HepG2 (cell line): ENCODE measurements around the gene ISOC2. TPM values are rescaled to one million over a fixed set of nuclear protein-coding genes. Genes with fewer than 3 reads are reported as not detected.

Source experiments
- CEBPG ChIP-seq: IDR thresholded peaks from 2 replicates; pipeline ENCODE4 v1.6.1; 2016
- KLF11 ChIP-seq: IDR thresholded peaks from 2 replicates; pipeline ENCODE4 v1.6.1; 2016; ENCODE audit warnings: missing compliant biosample characterization
- KMT2B ChIP-seq: IDR thresholded peaks from 2 replicates; pipeline ENCODE4 v1.6.1; 2016; ENCODE audit warnings: missing genetic modification reagents, missing compliant biosample characterization
- MBNL3 ChIP-seq: fragments of 250-450 bp; sonication (Bioruptor Pico); conservative IDR thresholded peaks from 2 replicates; pipeline ENCODE4 v1.8.0; 2022; ENCODE audit warnings: mild to moderate bottlenecking, inconsistent platforms
- MED1 ChIP-seq: sonication (generic); formaldehyde crosslinking; IDR thresholded peaks from 2 replicates; pipeline ENCODE4 v1.4.0; 2020; ENCODE audit warnings: missing genetic modification reagents
- RARG ChIP-seq: sonication (generic); formaldehyde crosslinking; IDR thresholded peaks from 2 replicates; pipeline ENCODE4 v1.4.0; 2020; ENCODE audit warnings: low read depth, mild to moderate bottlenecking, missing genetic modification reagents
- RELA ChIP-seq: sonication (generic); formaldehyde crosslinking; IDR thresholded peaks from 2 replicates; pipeline ENCODE4 v1.4.0; 2020; ENCODE audit warnings: missing genetic modification reagents
- SCMH1 ChIP-seq: sonication (generic); formaldehyde crosslinking; IDR thresholded peaks from 2 replicates; pipeline ENCODE4 v1.9.0; 2021; ENCODE audit warnings: missing genetic modification reagents, mild to moderate bottlenecking, borderline replicate concordance
- ZFP82 ChIP-seq: sonication (generic); formaldehyde crosslinking; IDR thresholded peaks from 2 replicates; pipeline ENCODE4 v1.5.1; 2020; ENCODE audit warnings: mild to moderate bottlenecking, missing genetic modification reagents, borderline replicate concordance
- ZFP90 ChIP-seq: sonication (generic); formaldehyde crosslinking; IDR thresholded peaks from 2 replicates; pipeline ENCODE4 v1.8.0; 2022; ENCODE audit warnings: missing genetic modification reagents, mild to moderate bottlenecking, inconsistent platforms, borderline replicate concordance
- ZMYM2 ChIP-seq: sonication (generic); formaldehyde crosslinking; IDR thresholded peaks from 2 replicates; pipeline ENCODE4 v1.8.0; 2022; ENCODE audit warnings: mild to moderate bottlenecking, missing genetic modification reagents
- ZMYM4 ChIP-seq: sonication (generic); formaldehyde crosslinking; IDR thresholded peaks from 2 replicates; pipeline ENCODE4 v1.8.1; 2023; ENCODE audit warnings: mild to moderate bottlenecking, missing genetic modification reagents
- ZNF263 ChIP-seq: sonication (generic); formaldehyde crosslinking; IDR thresholded peaks from 2 replicates; pipeline ENCODE4 v1.4.0; 2020; ENCODE audit warnings: missing genetic modification reagents
- ZNF432 ChIP-seq: sonication (generic); formaldehyde crosslinking; IDR thresholded peaks from 2 replicates; pipeline ENCODE4 v1.5.0; 2020; ENCODE audit warnings: missing genetic modification reagents, mild to moderate bottlenecking, borderline replicate concordance
- ZNF572 ChIP-seq: sonication (generic); formaldehyde crosslinking; IDR thresholded peaks from 2 replicates; pipeline ENCODE4 v1.5.1; 2020; ENCODE audit warnings: mild to moderate bottlenecking, missing genetic modification reagents
- ZNF589 ChIP-seq: sonication (generic); formaldehyde crosslinking; conservative IDR thresholded peaks from 2 replicates; pipeline ENCODE4 v1.8.0; 2022; ENCODE audit warnings: mild to moderate bottlenecking, moderate library complexity, missing genetic modification reagents
- ZNF841 ChIP-seq: sonication (generic); formaldehyde crosslinking; IDR thresholded peaks from 2 replicates; pipeline ENCODE4 v1.8.1; 2023; ENCODE audit warnings: missing genetic modification reagents, borderline replicate concordance
- polyA plus RNA-seq, 8 experiments: library from polyadenylated mRNA; depleted of rRNA in 3 of 8; stranded (reverse) in 7 of 8; unstranded in 1 of 8; fragments of >200 nt; fragmentation: Illumina TruSeq in 4 of 8; extraction: Trizol in 4 of 8; gene quantifications; 2 replicates each; pipeline versions ENCODE4 v1.2.1 to v1.2.3, GENCODE V29; 2011 to 2016; ENCODE audit warnings: low read depth in 4 of 8, missing spikeins in 1 of 8, mixed read lengths in 1 of 8; ENCODE audit not compliant: insufficient read depth in 1 of 8
- total RNA-seq, 5 experiments: library from RNA; depleted of rRNA; stranded (reverse); fragments of >200 nt; fragmentation: Illumina TruSeq; extraction: Trizol; gene quantifications; 2 replicates each; pipeline ENCODE4 v1.2.3, GENCODE V29; 2016; ENCODE audit warnings: low read depth in 1 of 5
- TF ChIP-seq, protein P1 (sequence below): sonication (generic); formaldehyde crosslinking; IDR thresholded peaks from 2 replicates; pipeline ENCODE4 v1.4.0; 2020; ENCODE audit warnings: mild to moderate bottlenecking, missing genetic modification reagents
- TF ChIP-seq, protein P2 (sequence below): sonication (generic); formaldehyde crosslinking; IDR thresholded peaks from 2 replicates; pipeline ENCODE4 v1.4.0; 2020; ENCODE audit warnings: missing genetic modification reagents, low read depth, mild to moderate bottlenecking, borderline replicate concordance
- TF ChIP-seq, protein P3 (sequence below): sonication (generic); formaldehyde crosslinking; IDR thresholded peaks from 2 replicates; pipeline ENCODE4 v1.5.1; 2020; ENCODE audit warnings: missing genetic modification reagents, mild to moderate bottlenecking, borderline replicate concordance
- TF ChIP-seq, protein P4 (sequence below): sonication (generic); formaldehyde crosslinking; IDR thresholded peaks from 2 replicates; pipeline ENCODE4 v1.5.1; 2020; ENCODE audit warnings: mild to moderate bottlenecking, missing genetic modification reagents, borderline replicate concordance
- TF ChIP-seq, protein P5 (sequence below): sonication (generic); formaldehyde crosslinking; conservative IDR thresholded peaks from 2 replicates; pipeline ENCODE4 v1.8.0; 2022; ENCODE audit warnings: mild to moderate bottlenecking, moderate library complexity, missing genetic modification reagents

Gene ISOC2
- total and polyA plus RNA-seq, 2 of the 13 experiments (the other 11 are each of a cell fraction or from before 2014, with no cell fraction given), result 76.8 to 105 TPM

DNA sequence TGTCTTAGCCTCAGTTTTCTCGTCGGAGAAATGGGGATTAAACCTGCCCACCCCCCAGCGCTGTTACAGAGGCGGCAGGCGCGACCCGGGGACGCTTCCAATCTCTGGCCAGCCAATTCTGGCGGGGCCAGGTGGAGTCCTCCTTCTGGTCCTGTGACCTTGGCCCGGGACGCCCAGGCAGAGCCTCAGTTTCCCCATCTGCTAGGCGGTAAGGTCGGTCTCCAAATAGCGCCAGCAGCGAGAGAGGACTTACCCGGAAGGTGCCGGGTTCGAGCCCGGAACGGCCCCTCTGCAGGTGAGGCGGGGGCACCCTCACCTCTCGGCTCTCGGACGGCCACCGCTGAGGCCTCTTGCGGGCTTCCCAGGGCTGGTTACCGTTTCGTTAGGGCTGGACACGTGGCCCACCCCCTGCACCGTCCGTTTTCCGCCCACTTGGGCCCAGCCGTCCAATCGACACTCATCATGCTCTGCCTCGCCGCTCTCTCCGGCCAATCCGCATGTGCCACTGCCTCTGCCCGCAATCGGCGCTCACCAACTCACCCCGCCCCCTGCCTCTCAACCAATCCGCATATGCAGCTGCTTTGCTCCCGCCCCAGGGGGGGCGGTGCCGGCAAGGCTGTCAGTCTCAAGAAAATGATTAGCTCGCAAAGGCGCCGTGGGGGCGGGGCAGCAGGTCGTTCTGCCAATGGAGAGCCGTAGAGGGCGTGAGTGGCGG is at the start of gene ISOC2 (continued):
- TF ChIP-seq, protein P1, sequence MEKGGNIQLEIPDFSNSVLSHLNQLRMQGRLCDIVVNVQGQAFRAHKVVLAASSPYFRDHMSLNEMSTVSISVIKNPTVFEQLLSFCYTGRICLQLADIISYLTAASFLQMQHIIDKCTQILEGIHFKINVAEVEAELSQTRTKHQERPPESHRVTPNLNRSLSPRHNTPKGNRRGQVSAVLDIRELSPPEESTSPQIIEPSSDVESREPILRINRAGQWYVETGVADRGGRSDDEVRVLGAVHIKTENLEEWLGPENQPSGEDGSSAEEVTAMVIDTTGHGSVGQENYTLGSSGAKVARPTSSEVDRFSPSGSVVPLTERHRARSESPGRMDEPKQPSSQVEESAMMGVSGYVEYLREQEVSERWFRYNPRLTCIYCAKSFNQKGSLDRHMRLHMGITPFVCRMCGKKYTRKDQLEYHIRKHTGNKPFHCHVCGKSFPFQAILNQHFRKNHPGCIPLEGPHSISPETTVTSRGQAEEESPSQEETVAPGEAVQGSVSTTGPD (CRISPR knock-in tag), result no peak
- TF ChIP-seq SCMH1 (CRISPR knock-in tag), result no peak
- TF ChIP-seq, protein P2, sequence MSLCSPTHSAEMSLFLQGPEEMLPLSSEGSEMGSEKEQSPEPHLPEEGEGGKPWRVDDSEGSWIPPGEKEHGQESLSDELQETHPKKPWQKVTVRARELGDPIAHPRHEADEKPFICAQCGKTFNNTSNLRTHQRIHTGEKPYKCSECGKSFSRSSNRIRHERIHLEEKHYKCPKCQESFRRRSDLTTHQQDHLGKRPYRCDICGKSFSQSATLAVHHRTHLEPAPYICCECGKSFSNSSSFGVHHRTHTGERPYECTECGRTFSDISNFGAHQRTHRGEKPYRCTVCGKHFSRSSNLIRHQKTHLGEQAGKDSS (CRISPR knock-in tag), result no peak; the same call in 1 of the 2 replicates
- no peak for TF ChIP-seq RELA (CRISPR knock-in tag)
- no peak for TF ChIP-seq ZNF263 (CRISPR knock-in tag)
- peak; percentile 98 for TF ChIP-seq ZMYM2
- 0 out of 2 replicates have a peak, but pooled peaks have one; percentile 12 for TF ChIP-seq CEBPG (CRISPR knock-in tag)
- peak; percentile 74 for TF ChIP-seq MED1
- no peak; the same call in 1 of the 2 replicates for TF ChIP-seq KMT2B (CRISPR knock-in tag)
- TF ChIP-seq, protein P3, sequence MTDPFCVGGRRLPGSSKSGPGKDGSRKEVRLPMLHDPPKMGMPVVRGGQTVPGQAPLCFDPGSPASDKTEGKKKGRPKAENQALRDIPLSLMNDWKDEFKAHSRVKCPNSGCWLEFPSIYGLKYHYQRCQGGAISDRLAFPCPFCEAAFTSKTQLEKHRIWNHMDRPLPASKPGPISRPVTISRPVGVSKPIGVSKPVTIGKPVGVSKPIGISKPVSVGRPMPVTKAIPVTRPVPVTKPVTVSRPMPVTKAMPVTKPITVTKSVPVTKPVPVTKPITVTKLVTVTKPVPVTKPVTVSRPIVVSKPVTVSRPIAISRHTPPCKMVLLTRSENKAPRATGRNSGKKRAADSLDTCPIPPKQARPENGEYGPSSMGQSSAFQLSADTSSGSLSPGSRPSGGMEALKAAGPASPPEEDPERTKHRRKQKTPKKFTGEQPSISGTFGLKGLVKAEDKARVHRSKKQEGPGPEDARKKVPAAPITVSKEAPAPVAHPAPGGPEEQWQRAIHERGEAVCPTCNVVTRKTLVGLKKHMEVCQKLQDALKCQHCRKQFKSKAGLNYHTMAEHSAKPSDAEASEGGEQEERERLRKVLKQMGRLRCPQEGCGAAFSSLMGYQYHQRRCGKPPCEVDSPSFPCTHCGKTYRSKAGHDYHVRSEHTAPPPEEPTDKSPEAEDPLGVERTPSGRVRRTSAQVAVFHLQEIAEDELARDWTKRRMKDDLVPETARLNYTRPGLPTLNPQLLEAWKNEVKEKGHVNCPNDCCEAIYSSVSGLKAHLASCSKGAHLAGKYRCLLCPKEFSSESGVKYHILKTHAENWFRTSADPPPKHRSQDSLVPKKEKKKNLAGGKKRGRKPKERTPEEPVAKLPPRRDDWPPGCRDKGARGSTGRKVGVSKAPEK (CRISPR knock-in tag), result no peak
- TF ChIP-seq, protein P4, sequence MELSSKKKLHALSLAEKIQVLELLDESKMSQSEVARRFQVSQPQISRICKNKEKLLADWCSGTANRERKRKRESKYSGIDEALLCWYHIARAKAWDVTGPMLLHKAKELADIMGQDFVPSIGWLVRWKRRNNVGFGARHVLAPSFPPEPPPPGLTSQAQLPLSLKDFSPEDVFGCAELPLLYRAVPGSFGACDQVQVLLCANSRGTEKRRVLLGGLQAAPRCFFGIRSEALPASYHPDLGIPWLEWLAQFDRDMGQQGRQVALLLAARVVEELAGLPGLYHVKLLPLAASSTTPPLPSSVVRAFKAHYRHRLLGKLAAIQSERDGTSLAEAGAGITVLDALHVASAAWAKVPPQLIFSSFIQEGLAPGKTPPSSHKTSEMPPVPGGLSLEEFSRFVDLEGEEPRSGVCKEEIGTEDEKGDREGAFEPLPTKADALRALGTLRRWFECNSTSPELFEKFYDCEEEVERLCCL (CRISPR knock-in tag), result no peak
- no peak for TF ChIP-seq ZNF589 (CRISPR knock-in tag)
- peak; percentile 78 for TF ChIP-seq ZNF572 (CRISPR knock-in tag)
- no peak for TF ChIP-seq RARG (CRISPR knock-in tag)
- TF ChIP-seq ZFP90 (CRISPR knock-in tag), result peak; percentile 23; the same call in 1 of the 2 replicates
- TF ChIP-seq ZNF841 (CRISPR knock-in tag), result no peak
- TF ChIP-seq ZFP82 (CRISPR knock-in tag), result 0 out of 2 replicates have a peak, but pooled peaks have one; percentile 79
- TF ChIP-seq, protein P5, sequence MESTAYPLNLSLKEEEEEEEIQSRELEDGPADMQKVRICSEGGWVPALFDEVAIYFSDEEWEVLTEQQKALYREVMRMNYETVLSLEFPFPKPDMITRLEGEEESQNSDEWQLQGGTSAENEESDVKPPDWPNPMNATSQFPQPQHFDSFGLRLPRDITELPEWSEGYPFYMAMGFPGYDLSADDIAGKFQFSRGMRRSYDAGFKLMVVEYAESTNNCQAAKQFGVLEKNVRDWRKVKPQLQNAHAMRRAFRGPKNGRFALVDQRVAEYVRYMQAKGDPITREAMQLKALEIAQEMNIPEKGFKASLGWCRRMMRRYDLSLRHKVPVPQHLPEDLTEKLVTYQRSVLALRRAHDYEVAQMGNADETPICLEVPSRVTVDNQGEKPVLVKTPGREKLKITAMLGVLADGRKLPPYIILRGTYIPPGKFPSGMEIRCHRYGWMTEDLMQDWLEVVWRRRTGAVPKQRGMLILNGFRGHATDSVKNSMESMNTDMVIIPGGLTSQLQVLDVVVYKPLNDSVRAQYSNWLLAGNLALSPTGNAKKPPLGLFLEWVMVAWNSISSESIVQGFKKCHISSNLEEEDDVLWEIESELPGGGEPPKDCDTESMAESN (CRISPR knock-in tag), result peak; percentile 68
- TF ChIP-seq KLF11 (CRISPR knock-in tag), result peak; percentile 26; the same call in 1 of the 2 replicates
- TF ChIP-seq ZNF432 (CRISPR knock-in tag), result no peak
- no peak for TF ChIP-seq MBNL3 (CRISPR knock-in tag)
- peak; percentile 74 for TF ChIP-seq ZMYM4 (CRISPR knock-in tag)
